Measurements from ENCODE around the gene CDR2.
"Not testable (repeated sequence)": the region's sequence is repeated elsewhere in the genome, so short reads cannot be mapped to it uniquely, and the experiment has no call there.

CDR2 gene

GRCh38 chr16:22374311-22375116 is at the start of gene CDR2:
CDR2 (minus strand) TSS chr16:22374619; CDS start chr16:22374309, 310 bp downstream.
- DNase-seq (ENCODE audit: low read depth in 2 of 2), result peak; percentile 93 to 96

GRCh38 chr16:22423716-22424115 is 49.3 kb upstream of the CDR2 start:
- no peak for DNase-seq (ENCODE audit: low read depth in 2 of 2)

- DNase-seq (ENCODE audit: low read depth in 2 of 2), result no peak
Measured at GRCh38 chr16:22421136-22421535, 46.7 kb upstream of the CDR2 start.

GRCh38 chr16:22420606-22421135 is 46.3 kb upstream of the CDR2 start:
- no peak for DNase-seq (ENCODE audit: low read depth in 2 of 2)

GRCh38 chr16:22419908-22420307 is 45.5 kb upstream of the CDR2 start:
- no peak for DNase-seq (ENCODE audit: low read depth in 2 of 2)

GRCh38 chr16:22418826-22419225 is 44.4 kb upstream of the CDR2 start:
- no peak for DNase-seq (ENCODE audit: low read depth in 2 of 2)

- not testable (repeated sequence) for DNase-seq (ENCODE audit: low read depth in 2 of 2)
Measured at GRCh38 chr16:22417798-22418197, 43.4 kb upstream of the CDR2 start.

- DNase-seq (ENCODE audit: low read depth in 2 of 2), result no peak
Measured at GRCh38 chr16:22417019-22417418, 42.6 kb upstream of the CDR2 start.

- no peak for DNase-seq (ENCODE audit: low read depth in 2 of 2)
Measured at GRCh38 chr16:22413819-22414218, 39.4 kb upstream of the CDR2 start.

- no peak for DNase-seq (ENCODE audit: low read depth in 2 of 2)
Measured at GRCh38 chr16:22407486-22407885, 33.1 kb upstream of the CDR2 start.

GRCh38 chr16:22402191-22402590 is 27.8 kb upstream of the CDR2 start:
- DNase-seq (ENCODE audit: low read depth in 2 of 2), result no peak

- DNase-seq (ENCODE audit: low read depth in 2 of 2), result no peak
Measured at GRCh38 chr16:22400900-22401299, 26.5 kb upstream of the CDR2 start.

GRCh38 chr16:22397931-22398330 is 23.5 kb upstream of the CDR2 start:
- DNase-seq (ENCODE audit: low read depth in 2 of 2), result no peak

GRCh38 chr16:22397464-22397863 is 23.0 kb upstream of the CDR2 start:
- DNase-seq (ENCODE audit: low read depth in 2 of 2), result no peak

GRCh38 chr16:22395960-22396359 is 21.5 kb upstream of the CDR2 start:
- no peak for DNase-seq (ENCODE audit: low read depth in 2 of 2)

GRCh38 chr16:22394121-22394520 is 19.7 kb upstream of the CDR2 start:
- DNase-seq (ENCODE audit: low read depth in 2 of 2), result no peak

- DNase-seq (ENCODE audit: low read depth in 2 of 2), result no peak
Measured at GRCh38 chr16:22388101-22388644, 13.8 kb upstream of the CDR2 start.

- no peak for DNase-seq (ENCODE audit: low read depth in 2 of 2)
Measured at GRCh38 chr16:22386976-22387375, 12.6 kb upstream of the CDR2 start.

- no peak for DNase-seq (ENCODE audit: low read depth in 2 of 2)
Measured at GRCh38 chr16:22385196-22385595, 10.8 kb upstream of the CDR2 start.

GRCh38 chr16:22383827-22384226 is 9.4 kb upstream of the CDR2 start:
- no peak for DNase-seq (ENCODE audit: low read depth in 2 of 2)

GRCh38 chr16:22381392-22381791 is 7.0 kb upstream of the CDR2 start:
- DNase-seq (ENCODE audit: low read depth in 2 of 2), result no peak

- no peak for DNase-seq (ENCODE audit: low read depth in 2 of 2)
Measured at GRCh38 chr16:22380529-22380928, 6.1 kb upstream of the CDR2 start.

- DNase-seq (ENCODE audit: low read depth in 2 of 2), result no peak
Measured at GRCh38 chr16:22379656-22380055, 5.2 kb upstream of the CDR2 start.
